Lung microvascular endothelial cell (primary cell): Measurements from ENCODE around the gene ZP1. TPM values are rescaled to one million over a fixed set of nuclear protein-coding genes. Genes with fewer than 3 reads are reported as not detected.

Experiments
- DNase-seq, 2 donors: peaks; one replicate each; pipeline versions ENCODE4 v3.0.0 to v3.0.0-alpha.2; 2010; ENCODE audit warnings: low read depth in 2 of 2
- total RNA-seq: library from RNA; depleted of rRNA; stranded (reverse); fragments of >200 nt; gene quantifications from 2 replicates; pipeline ENCODE4 v1.2.1, GENCODE V29; 2014

ZP1 gene
- total RNA-seq, 1 donor from 2014 or later: not detected

DNA sequence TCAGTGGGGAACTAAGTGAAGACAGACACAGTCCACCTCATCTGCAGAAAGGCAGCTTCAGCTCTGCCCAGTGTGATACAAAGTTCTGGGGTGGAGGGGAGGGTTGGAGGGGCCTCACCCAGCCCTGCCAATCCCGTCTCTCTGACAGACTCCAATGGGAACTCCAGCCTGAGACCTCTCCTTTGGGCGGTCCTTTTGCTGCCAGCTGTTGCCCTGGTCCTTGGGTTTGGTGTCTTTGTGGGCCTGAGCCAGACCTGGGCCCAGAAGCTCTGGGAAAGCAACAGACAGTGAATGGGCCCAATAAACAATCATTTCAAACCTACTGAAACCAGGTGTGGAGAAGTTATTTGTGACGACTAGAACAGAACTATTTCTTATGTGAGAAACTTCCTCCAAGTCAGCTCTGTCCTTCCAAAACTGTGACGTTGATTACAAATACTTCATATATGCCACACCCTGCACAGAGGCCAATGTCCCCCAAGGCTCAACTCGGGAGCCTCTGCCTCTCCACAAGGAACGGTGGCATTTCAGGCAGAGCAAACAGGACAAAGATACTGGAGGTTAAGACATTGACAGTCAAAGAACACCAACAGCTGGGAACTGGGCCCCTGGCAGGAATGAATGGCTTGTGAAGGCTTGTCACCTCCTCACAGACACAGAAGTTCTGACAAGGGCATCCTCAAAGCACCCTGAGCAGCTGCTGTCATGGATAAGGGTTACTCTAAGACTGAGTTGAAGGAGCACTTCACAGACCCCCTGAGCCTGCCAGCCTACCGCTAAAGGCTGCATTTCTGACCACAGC is 8.2 kb downstream of the ZP1 start:
- DNase-seq: no peak

- DNase-seq: no peak
Observed at GRCh38 chr11:60876168-60876485, 8.8 kb downstream of the ZP1 start.

GRCh38 chr11:60878245-60879101 is 11.1 kb downstream of the ZP1 start:
- DNase-seq: no peak

- DNase-seq: no peak
Observed at GRCh38 chr11:60879104-60879503, 11.8 kb downstream of the ZP1 start.

DNA sequence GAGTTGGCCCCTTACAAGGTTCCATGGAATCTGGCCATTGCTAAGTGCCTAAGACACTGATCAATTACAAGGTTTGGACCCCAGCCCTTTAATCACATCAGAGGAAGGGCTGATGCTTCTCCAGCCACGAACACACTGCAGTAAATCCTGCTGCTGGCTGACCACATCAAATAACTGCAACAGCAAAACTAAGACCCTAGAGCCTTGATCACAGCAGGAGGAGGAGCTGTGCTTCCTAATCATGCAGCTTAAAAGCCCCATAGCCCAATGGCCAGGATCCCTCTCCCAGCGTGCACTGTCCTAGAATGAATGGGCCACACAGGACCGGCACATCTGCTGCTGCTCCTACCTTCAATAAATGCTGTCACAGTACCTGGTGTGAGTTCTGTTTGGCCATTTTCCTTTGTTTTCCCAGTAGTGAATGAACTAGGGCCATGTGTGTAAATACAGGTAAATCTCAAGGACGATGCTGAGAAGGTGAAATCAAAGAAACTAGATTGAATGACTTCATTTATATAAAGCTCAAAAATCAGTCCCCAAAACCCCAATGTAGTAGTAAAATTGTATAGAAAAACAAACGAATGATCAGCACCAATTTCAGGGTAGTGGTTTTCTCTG is 12.7 kb downstream of the ZP1 start:
- DNase-seq: no peak

- no peak for DNase-seq
Observed at GRCh38 chr11:60880643-60881282, 13.4 kb downstream of the ZP1 start.

- DNase-seq: peak; percentile 72 to 78
Observed at GRCh38 chr11:60887556-60887955, 20.2 kb downstream of the ZP1 start.

DNA sequence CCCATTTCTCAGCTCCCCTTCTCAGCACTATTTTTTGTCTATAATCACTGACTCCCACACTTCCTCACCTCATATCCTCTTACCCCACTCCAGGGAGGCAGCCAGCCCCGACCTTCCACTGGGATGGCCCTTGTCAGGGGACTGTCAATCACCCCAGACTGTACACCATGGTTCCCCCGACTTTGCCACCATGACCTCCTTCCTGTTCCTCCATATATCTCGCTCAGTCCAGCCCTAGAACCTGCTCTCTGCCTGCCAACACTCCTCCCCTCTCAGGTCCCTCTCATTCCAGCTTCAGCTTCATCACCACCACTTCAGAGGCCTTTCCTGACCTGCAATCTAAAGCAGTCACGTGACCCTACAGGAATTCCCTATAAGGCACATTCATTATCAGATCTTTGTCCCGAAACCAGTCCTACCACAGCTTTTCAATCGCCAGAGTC is 22.5 kb downstream of the ZP1 start:
- no peak for DNase-seq

DNA sequence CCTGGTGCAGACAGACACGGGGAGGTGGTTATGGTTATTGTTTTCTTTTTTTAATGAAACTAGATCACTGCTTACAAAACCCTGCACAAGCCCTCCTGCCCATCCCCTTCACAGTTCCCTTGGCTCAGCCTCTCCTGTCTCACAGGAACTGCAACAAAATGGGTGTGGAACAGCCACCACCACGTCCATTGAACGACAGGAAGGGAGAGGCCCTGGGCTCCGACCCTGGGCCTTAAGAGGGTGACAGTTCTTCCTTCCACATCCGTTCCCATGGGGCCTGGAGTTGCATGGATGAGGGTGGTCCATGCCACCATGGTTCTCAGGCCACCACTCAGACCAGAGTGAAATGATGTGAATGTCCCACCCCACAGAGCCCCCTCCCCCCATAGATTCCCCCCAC is 23.4 kb downstream of the ZP1 start:
- DNase-seq: peak in 1 of 2 donors; percentile 43

- peak in 1 of 2 donors; percentile 82 for DNase-seq
Observed at GRCh38 chr11:60891103-60891741, 23.9 kb downstream of the ZP1 start.

DNA sequence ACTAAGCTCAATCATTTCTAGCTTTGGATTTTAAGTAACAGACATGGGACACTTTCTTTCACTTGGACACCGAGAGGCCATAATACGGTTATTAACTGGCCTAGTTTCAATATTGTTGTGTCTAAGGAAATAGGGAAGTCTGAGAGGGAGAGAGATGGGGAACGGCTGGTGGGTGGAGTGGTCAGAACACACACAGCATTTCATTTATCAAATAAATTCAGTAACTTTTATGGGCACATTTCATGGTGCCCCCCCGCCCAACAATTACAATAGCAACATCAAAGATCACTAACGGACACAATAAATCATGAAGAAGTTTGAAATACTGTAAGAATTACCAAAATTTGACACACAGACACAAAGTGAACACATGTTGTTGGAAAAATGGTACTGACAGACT is 28.3 kb downstream of the ZP1 start:
- DNase-seq: no peak

- no peak for DNase-seq
Observed at GRCh38 chr11:60897496-60897895, 30.2 kb downstream of the ZP1 start.

- peak; percentile 79 to 87 for DNase-seq
Observed at GRCh38 chr11:60899046-60899936, 31.9 kb downstream of the ZP1 start.

- no peak for DNase-seq
Observed at GRCh38 chr11:60899977-60900376, 32.6 kb downstream of the ZP1 start.

- DNase-seq: no peak
Observed at GRCh38 chr11:60900673-60901404, 33.5 kb downstream of the ZP1 start.

DNA sequence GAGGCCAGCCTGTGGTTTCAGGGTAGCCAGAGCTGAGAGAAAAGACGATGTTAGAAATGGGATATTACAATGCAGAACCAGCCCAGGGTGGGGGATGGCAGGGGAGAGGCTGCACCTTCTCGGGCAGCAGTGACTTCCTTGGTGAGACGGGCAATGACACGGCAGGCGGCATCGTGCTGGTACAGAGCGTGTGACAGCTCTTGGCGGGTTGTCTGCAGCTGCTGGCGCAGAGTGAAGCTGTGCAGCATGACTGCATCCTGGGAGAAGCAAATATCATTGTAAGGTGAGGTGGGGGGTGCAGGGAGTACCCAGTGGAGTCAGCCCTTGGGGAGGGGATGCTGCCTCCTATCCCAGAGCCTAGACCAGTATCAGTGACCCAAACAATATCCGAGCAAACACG is 35.3 kb downstream of the ZP1 start:
- no peak for DNase-seq

DNA sequence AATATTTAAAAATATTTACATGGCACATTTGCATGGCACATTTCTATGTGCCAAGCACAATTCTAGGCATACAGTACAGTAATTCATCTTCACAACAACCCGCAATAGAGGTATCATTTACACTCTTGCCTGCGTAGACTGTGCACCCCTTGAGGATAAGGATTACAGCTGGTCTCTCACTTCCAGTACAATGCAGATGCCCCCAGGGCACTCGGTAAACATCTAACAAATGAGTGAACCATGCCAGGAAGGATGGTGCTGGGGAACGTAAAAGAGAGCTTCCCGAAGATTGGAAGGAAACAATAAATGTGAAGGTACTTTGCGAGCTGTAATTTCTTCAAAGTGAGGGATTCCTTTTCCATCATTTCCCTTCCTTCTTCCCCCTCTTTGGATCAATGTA is 37.7 kb downstream of the ZP1 start:
- DNase-seq: no peak

DNA sequence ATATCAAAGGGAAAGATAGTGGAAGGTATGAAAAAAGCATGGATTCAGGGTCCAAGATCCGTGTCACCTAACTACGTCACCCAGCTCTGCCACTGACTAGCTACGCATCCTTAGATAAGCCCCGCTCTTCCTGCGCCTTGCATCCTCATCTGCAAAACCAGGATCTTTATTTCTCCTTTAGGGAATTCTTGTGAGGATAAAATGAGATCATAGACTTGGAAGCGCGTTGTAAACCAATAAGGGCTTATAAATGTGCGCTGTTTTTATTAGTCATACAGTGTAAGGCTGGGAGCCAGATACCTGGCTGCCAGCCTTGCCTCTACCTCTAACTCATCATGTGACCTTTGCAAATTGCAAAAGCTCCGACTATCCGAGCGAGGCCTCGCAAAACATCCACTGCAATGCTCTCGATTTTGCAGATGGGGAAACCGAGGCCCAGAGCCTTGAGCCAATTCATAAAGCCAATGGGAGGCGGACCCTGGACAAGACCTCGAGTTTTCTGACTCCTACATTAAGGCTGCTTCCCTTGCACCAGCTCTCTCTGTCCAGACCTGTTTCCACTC is 38.3 kb downstream of the ZP1 start:
- DNase-seq: peak; percentile 56 to 62
